Fibroblast of lung (primary cell): ENCODE data around the gene WBP1L.

Experiments used
- EZH2 ChIP-seq: IDR thresholded peaks from 2 replicates; pipeline ENCODE4 v1.5.1; 2012; ENCODE audit warnings: low read length, control low read depth, mild to moderate bottlenecking; ENCODE audit errors: missing control alignments
- TF ChIP-seq, protein P1 (sequence below), 2 donors: IDR thresholded peaks in 1 of 2; conservative IDR thresholded peaks in 1 of 2; 1 replicate in 1 of 2; 2 replicates in 1 of 2; pipeline ENCODE4 v1.5.1; 2011 to 2012; ENCODE audit warnings: low read length in 2 of 2, control low read depth in 1 of 2, inconsistent platforms in 1 of 2, low read depth in 1 of 2, mild to moderate bottlenecking in 1 of 2

DNA sequence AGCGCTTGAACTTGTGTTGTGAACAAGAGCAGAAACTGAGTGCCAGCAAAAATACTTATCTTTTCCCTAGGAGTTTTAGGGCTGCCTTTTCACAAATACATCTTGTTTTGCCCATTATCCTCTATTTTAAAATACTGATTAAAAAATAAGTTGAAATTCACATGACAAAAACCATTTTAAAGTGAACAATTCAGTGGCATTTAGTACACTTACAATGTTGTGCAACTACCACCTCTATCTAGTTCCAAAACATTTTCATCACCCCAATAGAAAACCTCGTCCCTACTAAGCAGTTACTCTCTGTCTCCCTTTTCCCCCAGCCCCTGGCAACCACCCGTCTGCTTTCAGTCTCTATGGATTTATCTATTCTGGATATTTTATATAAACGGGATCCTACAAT is 1.4 kb downstream of the WBP1L start:
- TF ChIP-seq, protein P1, sequence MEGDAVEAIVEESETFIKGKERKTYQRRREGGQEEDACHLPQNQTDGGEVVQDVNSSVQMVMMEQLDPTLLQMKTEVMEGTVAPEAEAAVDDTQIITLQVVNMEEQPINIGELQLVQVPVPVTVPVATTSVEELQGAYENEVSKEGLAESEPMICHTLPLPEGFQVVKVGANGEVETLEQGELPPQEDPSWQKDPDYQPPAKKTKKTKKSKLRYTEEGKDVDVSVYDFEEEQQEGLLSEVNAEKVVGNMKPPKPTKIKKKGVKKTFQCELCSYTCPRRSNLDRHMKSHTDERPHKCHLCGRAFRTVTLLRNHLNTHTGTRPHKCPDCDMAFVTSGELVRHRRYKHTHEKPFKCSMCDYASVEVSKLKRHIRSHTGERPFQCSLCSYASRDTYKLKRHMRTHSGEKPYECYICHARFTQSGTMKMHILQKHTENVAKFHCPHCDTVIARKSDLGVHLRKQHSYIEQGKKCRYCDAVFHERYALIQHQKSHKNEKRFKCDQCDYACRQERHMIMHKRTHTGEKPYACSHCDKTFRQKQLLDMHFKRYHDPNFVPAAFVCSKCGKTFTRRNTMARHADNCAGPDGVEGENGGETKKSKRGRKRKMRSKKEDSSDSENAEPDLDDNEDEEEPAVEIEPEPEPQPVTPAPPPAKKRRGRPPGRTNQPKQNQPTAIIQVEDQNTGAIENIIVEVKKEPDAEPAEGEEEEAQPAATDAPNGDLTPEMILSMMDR (conservative IDR thresholded peaks at IDR 0.05 in 1 of 2, IDR thresholded peaks at IDR 0.05 in 1 of 2; ENCODE audit: low read depth in 1 of 2, low read length in 2 of 2) = no peak
- TF ChIP-seq EZH2 = no peak
